ENCODE measurements around the gene ZFYVE21.
"Not testable (repeated sequence)": the region's sequence is repeated elsewhere in the genome, so short reads cannot be mapped to it uniquely, and the experiment has no call there.

DNA sequence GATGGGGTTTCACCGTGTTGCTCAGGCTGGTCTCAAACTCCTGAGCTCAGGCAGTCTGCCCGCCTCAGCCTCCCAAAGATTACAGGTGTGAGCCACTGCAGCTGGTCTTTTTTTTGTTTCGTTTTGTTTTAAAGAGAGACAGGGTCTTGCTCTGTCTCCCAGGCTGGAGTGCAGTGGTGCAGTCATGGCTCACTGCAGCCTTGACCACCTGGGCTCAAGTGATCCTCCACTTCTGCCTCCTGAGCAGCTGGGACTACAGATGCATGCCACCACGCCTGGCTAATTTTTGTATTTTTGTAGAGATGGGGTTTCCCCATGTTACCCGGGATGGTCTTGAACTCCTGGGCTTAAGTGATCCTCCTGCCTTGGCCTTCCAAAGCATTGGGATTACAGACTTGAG lies 24.0 kb upstream of the ZFYVE21 start:
- TF ChIP-seq, protein P1, sequence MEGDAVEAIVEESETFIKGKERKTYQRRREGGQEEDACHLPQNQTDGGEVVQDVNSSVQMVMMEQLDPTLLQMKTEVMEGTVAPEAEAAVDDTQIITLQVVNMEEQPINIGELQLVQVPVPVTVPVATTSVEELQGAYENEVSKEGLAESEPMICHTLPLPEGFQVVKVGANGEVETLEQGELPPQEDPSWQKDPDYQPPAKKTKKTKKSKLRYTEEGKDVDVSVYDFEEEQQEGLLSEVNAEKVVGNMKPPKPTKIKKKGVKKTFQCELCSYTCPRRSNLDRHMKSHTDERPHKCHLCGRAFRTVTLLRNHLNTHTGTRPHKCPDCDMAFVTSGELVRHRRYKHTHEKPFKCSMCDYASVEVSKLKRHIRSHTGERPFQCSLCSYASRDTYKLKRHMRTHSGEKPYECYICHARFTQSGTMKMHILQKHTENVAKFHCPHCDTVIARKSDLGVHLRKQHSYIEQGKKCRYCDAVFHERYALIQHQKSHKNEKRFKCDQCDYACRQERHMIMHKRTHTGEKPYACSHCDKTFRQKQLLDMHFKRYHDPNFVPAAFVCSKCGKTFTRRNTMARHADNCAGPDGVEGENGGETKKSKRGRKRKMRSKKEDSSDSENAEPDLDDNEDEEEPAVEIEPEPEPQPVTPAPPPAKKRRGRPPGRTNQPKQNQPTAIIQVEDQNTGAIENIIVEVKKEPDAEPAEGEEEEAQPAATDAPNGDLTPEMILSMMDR (IDR thresholded peaks at IDR 0.05), result not testable (repeated sequence)
- not testable (repeated sequence) for TF ChIP-seq POLR2A (IDR thresholded peaks at IDR 0.05)
